HG02852 (cell line): ENCODE data around the gene SNN.
A peak's percentile ranks its signal among the peaks of the same experiment; 100 is the strongest.

ENCODE experiments used
- ATAC-seq: cut with Tn5 transposase; IDR thresholded peaks from one replicate; pipeline ENCODE4 v1.9.1; 2021; ENCODE audit warnings: mild to moderate bottlenecking, moderate library complexity; ENCODE audit not compliant: unreplicated experiment

SNN gene

DNA sequence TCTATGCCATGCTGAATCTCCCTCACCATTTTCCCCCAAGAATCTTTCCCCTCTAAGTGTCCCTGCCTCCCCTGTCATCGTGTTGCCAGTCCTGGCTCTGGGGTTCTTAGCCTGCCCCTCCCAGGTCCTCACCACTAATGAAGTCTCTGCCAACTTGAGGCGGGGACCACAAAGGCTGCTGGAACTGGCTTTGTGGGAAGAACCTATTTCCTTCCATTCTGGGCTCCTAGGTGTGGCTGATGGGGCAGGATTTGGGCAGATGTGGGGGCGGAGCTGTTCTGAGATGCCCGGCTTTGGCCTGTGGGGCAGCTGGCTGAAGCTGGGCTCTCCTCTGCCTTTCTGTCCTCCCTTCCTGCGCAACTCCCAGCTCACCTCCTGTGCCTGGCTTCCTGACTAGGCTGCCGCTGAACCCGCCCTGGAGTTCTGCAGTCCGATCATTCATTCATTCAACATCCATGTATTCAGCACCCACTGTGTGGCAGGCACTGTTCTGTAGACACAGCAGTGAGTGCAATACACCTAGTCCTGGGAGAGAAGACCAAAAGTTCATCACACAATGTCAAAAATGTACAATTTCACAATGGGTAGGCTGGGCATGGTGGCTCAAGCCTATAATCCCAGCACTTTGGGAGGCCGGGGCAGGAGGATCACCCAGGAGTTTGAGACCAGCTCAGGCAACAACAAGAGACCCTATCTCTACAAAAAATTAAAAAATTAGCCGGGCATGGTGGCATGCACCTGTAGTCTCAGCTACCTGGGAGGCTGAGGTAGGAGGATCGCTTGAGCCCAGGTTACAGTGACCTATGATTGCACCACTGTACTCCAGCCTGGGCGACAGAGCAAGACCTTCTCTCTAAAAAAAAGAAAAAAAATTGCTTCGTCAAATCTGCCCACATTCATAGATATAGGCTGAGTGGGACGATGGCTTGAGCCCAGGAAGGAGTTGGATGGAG is 1.9 kb upstream of the SNN start:
- ATAC-seq = no peak

DNA sequence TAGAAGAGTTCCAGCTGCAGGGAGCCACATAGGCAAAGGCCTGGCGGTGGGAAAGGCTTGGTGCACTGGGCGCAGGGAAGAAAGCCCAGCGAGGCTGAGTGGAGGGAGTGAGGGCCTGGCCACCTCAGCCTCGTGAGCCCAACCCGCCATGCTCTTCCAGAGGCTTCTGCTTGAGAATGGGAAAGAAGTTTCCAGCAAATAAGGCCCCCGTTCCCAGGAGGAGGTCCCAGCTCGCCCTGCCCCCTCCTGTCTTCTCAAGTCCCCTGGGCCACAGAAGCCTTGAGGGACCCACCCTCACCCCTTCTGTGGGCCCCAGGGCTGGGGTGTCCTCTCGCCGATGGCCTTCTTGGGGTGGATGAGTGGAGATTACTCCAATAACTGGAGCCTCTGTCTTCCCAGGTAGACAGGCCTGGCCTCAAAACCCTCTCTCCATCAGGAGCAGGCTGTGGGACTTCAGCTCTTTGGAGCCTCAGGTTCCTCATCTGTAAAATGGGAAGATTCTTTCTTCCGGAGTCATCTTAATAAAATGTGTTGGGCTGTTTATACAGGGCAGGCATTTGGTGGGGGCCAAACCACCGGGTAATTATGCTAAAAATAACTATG is 933 bp upstream of the SNN start:
- ATAC-seq = no peak

DNA sequence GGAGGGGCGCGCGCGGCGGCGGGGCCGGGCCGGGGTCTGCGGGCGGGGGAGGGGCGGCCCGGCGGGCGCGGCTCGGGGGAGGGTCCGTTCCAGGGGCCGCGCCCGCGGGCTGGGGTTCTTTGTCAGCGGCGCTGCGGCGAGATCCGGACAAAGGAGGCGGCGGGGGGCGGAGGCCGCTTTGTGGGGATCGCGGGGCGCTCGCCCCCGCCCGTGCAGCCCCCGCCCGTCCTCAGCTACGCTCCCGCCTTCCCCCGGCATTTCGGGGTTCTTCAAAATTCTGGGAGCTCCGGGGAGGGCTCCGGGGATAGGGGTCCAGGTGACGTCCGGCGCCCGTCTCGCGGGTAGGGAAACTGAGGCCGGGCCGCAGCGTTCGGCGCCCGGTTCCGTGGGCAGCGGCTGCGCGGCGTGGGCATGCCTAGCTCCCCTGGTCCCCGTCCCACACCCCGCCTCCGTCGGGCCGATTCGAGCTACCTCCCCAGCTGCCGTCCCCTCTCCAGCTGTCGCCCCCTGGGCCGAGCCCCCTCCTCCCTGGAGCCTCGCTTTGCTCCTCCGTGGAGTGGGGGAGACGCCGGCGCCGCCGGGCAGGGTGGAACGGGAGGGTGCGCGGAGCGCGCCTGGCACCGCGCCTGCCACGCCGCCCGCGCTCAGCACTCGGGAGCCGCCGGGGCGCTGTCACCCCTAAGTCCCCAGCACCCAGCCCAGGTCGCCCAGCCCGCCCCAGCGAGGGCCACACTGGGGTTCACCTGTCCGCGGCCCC is 546 bp downstream of the SNN start:
- ATAC-seq = no peak

DNA sequence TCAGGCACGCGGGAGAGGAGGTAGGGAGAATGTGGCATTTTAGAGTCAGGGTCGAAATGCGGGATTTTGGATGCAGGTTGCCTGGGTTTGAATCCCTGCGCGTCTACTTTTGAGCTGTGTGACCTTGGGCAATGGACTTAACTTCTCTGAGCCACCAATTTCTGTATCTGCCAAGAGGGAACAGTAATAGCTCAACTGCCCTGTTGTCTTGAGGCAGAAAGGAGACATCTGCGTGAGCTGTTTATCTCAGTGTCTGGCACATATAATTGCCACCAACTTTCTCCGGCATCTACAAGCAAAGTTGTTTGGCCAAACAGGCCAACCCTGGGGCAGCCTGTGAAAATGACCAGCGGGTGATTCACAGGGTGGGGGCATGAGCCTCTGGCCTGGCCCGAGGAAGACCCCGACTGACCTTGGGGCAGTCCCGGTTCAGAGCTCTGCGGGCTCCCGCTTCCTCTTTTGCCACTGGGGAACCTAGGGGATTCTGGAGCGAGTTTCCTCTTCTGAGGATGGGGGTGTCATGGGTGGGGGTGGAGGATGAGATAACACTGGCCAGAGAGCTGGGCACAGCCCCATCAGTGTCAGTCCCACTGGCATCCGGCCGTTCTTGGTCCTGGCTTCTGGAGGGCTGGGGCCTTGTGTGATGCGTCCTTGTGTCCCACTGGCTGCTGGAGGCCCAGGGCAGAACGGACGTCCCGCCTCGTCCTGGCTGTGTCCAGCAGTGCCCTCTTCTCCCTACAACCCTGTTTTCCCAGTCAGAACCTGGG is 1.3 kb downstream of the SNN start:
- ATAC-seq = no peak

DNA sequence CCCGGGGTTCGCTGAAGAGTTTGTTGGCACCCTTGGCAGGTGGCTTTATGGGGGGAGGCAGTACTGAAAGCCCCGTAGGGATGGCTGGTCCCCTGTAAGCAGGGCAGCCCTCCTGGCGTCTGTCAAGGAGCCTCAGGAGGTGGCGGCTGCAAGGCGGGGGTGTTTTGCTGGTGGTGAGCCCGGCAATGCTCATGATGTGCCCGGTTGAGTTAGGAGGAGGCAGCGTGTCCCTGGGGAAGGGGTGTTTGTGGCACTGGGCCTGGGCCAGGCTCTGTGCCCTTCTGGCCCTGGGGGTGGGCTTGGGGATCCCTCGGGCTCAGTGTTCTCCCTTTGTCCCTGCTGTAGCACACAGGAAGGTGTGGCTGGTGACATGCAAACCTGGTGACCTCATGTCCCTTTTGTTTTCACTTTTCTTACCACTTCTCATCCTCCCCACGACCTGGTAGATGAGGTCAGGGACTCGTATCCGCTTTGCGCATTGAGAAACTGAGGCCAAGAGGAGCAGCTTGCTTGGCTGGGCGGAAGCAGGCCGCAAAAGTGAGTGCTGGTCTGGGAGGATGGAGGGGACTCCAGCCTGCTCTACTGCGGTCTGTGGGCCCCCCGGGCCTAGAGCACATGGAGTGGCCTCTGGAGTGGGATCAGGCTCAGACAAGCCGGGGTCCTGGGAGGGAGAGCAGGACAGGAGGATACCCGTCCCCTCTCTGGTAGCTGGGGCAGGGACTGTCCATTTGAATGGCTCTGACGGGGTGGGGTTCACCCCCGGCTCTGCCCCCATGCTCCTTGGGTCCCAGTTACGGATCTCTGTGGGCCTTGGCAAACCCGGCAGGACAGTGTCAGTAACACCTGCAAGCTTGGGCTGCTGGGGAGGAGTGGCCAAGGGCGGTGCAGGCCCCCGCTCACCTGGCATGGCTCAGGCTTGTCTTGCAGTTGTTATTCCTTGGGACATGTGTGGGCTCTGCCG is 2.2 kb downstream of the SNN start:
- peak; percentile 32 for ATAC-seq

DNA sequence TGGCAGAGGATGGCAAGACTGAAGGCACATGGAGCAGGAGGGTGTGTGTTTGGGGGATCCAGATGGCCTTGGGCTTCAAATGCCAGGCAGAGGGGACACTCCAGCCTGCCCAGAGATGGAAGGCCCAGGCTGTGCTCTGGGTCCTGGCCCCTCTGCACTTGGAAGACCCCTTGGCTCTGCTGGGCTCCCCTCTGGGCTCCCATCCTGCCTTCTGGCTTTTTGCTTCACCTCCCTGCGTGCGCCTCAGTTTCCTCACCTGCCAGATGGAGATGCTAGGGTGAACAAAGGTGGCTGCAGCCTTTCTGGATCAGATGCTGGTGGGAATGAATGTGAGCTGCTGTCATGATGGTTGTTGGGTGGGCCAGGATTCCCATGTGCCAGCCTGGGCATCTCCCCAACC is 3.0 kb downstream of the SNN start:
- ATAC-seq = no peak

DNA sequence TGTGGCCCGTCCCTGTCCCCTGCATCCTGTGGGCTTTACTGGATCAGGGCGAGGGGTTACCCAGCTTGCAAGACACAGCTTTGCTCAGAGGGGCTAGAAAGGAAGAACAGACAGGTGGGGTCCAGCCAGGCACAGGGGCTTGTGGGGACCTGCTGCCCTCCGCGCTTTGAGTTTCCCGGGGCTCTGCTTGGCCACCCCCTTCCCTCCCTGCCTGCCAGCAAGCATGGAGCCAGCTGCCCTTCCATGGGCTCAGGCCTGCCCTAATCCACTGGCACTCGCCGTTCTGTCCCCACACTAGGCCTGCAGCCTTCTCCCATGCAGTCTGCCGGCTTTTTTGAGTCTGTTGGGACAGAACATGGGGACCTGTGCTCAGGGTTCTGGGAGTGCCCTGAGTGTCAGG is 3.4 kb downstream of the SNN start:
- no peak for ATAC-seq

DNA sequence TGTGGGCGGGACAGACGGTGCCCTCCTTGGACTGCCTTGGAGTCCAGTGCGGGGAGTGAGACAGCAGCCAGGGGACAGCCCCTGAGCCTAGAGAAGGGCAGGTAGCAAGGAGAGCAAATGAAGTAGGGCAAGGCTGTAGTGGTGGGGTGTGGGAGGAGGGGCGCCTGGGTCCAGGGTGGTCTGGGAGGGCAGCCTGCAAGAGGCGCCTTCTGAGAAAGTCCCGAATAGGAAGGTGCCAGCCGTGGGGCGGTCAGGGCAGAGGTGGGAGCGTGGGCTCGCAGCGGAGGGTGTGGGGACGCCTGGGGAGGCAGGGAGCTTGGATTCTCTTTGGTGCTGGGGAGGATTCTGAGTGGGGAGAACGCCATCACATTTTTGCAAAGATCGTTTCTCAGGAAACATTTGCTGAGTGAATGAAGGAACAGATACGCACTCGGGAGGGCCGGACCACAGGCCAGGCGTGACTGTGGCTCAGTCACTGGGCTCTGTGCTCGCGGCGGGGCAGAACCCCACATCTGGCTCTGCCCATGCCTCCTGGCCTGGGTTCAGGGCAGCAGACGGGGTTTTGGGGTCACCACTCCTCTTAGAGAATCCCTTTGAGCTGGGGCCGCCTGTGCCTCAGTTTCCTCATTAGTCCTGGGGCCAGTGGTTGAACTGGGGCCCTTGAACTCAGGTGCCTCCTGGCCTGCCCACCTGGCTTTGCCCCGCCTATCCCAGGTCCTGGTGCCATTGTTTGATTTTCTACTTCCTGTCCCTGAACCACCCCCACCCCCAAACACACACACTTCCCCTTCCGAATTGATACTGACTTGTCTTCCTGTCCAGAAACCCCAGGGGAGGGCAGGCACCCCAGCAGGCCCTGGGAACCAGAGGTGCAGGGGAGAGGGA is 4.2 kb downstream of the SNN start:
- ATAC-seq = no peak

DNA sequence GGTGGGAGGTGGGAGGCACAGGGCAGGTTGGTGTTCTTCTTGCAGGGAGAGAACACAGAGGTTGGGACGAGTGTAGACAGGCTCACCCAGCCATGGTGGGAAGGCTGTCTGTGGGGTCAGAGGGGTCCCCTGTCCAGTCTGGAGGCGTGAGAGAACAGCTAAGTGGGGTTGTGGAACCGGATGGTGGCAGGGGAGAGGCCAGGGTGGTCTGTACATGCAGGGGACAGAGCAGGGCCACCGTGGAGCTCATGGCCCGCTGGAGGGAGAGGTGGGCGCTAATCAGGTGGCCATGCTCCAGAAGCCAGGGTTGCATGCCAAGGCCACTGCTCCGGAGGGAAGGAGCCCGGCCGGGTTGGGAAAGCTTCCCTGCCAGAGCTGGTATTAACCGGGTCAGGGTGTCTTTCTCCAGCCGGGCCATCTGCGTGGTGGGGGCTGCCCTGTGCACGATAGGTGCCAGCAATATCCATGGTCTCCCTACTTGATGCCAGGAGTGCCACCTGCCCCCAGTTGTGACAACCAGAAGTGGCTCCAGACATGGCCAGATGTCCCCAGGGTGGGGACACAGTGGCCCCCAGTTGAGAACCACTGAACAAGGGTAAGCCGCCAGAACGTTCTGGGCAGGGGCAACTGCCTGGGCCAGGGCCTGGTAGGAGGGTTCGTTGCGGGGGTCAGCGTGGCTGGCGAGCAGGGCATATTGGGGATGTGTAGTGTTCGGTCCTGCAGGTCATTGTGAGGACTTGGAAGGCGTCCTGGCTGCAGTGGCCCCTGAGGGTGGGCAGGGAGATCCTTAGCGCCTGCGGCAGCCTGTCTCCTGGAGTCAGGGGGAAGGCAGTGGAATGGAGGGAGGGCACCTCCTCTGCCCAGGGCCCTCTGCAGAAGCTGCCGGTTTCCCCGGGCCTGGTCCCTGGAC is 5.1 kb downstream of the SNN start:
- ATAC-seq = no peak

DNA sequence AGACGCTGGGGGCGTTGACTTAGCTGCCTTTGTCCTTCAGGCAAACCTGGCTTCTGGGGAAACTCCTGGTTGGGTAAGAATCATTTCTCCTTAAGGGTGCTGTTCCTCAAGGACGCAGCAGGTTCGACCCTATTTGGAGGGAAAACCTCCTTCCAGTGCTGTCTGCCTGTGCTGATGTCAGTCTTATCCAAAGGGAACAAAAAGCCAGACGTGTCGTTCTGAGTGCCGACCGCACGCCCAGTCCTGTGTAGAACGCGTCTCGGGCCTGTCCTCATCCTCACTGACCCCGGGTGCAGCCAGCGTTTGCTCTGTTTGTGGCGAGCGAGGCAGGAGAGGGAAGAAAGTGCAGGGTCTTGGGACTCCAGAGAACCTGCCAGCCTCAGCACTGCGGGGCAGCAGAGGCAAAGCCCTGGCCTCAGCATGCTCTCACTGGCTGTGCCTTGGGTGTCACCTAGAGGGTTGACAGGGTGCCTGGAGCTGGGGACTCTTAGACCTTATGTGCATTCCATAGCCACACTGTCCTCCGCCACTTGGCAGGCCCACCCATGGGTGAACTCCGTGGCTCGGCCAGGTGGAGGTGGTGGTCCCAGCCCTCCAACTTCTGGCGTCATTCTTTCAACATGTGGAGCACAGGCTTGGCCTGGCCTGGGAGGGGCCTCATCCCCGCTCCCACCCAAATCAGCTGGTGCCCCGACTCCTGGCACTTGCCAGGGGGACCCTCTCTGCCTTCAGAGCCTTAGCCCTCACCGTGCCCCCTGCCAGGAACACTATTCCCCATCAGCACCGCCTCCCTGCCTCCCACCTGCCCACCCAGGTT is 6.0 kb downstream of the SNN start:
- ATAC-seq = no peak

DNA sequence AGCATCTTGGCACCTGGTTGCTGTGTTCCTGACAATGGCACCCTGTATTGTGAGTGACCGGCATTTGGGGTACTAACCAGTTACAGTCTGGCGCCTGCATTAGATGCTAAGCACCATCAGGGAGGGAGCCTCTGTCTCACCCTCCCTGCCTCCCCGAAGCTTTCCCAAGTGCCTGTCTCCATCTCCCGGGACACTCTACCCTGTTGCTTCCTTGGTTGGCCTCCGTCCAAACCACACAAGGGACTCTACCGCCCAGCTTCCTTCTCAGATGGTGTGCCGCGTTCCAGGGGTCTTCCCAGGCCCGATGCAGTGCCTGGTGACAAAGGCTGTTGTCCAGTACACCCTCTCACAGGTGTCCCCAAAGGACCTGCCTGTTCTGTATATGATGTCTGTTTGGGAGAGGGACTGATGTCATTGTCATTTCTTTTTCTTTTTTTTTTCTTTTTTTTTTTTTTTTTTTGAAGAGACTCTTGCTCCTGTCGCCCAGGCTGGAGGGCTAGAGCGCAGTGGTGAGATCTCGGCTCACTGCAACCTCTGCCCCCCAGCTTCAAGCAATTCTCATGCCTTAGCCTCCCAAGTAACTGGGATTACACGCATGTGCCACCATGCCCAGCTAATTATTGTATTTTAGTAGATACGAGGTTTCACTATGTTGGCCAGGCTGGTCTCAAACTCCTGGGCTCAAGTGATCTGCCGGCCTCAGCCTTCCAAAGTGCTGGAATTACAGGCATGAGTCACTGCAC is 6.7 kb downstream of the SNN start:
- no peak for ATAC-seq

DNA sequence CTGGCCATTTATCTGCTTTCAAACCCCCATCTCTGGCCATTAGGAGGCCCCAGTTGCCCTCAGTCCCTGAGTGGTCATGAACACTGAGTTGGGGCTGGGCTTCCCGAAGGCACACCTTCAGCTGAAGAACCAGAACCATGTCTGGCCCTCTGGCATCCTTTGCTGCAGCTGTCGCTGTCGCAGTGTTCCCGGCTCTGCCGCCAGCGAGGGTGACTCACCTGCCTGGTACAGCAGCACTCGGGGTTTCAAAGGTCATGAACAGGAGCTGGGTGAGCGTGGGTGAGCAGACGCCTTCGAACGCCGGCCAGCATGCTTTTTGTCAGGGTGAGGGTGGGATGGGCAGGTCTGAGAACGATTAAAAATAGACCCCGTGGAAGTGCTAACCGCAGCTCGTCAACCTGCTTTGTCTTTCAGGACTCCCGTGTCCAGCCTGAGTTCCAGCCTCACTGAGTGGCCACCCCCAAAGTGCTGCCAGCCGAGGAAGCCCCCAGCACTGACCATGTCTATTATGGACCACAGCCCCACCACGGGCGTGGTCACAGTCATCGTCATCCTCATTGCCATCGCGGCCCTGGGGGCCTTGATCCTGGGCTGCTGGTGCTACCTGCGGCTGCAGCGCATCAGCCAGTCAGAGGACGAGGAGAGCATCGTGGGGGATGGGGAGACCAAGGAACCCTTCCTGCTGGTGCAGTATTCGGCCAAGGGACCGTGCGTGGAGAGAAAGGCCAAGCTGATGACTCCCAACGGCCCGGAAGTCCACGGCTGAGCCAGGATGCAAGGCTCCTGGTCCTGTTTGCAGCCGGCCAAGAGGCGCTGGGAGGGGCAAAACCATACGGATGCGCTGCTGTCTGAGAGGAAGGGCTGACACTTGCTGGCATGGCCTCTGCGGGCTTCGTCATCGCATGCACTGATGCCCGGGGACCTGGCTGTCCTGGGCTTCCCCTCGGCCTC is 7.6 kb downstream of the SNN start:
- no peak for ATAC-seq

DNA sequence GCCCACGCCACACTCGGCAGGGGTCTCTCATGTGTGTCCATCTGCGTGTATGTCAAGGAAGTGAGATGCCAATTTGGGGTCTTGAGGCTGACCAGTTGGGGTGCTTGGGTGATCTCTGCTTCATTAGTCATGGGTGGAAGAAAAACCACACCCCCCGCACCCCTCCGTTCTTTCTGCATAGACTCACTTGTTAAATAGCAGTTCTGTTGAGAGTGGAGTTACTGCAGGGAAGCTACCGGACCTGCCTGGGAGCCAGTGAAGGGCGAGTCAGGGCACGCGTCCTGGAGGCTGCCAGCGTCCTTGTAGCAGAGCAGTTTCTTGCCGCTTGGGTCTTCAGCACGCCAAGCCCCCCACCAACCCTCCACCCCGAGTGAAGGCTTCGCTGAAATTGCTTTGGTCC is 8.5 kb downstream of the SNN start:
- no peak for ATAC-seq

DNA sequence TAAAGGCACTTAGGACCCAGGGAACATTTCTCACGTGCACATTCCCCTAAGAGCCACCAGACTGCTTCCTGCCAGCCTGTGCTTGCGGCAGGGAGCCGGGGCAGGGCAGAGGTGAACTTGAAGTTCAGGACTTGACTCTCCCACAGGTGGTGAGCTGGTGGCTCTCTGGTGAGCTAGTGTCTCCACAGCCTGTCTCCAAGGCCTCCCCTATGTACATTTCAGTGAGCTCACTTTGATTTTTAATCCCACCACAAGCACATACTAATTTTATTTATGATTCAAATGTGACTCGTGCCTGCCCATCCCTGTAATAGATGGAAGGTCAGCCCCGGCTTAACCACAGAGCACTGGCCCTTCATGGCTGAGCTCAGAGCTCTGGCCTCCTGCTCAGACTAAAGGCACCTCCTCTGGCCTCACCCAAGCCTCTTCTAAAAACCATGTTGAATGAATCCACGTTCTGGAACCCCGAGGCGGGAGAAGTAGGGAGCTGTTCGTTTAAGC is 9.2 kb downstream of the SNN start:
- ATAC-seq = no peak
